ENCODE results near the gene CCDC85A.

CCDC85A gene

GRCh38 chr2:56376699-56377665 is 193.2 kb downstream of the CCDC85A start:
- no peak for DNase-seq

DNA sequence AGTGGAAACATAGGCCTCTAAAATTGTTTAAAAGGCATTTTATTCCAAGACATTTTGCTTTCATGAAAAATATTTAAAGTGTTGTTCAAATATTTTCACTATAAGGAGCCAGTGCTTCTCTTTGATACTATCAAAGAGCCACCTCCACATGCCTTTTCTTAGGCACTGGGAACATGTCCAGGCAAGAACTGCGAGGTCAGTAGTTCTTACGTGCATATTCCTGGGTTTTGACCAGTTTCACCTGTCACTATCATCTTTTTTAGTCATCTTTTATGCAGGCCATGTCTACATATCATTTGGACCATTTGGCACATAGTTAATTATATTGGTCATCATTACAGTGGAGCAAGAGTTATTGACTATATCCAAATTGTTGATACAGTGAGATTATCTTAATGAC is 195.3 kb downstream of the CCDC85A start:
- DNase-seq: no peak

DNA sequence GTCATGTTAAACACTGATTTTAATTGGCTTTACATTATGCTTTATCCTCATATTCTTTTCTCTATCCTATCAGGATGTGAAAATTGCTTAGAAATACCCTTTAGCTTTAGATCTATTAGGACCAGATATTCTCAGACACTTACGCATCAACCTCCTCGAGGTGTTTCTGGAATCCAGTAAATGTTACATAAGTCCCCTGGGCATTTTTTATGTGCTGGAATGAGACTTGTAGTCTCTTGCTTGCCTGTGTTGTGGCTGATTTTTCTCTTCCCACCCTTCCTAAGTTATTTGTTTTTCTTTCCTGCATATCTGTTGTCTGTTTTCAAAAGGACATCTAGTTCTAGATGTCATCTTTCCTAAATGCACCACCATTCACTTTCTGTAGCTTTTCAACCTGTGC is 197.1 kb downstream of the CCDC85A start:
- no peak for DNase-seq

DNA sequence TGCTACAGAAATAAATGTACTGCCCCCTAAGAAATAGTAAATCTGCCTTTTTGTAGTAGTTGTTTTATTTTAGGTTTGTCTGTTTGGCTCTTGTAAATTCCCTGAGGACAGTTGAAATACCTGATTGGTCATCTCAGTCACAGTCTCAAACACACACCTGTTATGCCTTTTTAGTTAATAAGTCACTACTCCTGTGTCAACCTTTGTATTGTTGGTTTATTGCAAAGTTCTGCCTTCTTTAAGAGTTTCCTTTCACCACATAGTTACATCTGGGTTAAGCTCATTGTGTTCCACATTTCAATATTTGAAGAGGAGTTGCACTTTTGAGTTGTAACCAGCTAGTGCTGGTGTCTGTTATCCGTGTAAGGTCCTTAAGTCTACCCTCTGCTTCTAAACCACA is 198.7 kb downstream of the CCDC85A start:
- DNase-seq: no peak

DNA sequence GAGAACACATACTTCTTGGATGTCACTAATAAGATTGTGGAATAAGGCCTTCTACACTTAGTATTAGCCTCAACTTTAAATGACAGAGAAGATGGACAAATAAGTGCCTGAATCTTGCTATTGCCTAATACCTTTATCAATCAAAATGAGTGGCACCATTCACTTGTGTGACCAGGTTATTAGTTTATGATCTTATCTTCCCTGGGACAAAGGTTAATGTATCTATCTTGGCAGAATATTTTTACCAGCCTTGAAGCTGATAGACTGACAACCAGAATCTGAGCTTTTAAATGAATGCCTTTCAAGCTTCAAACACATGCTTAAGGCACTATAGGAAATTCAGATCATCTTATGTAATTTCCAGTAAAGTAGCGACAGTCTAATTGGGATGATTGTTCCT is 202.9 kb downstream of the CCDC85A start:
- DNase-seq: no peak

DNA sequence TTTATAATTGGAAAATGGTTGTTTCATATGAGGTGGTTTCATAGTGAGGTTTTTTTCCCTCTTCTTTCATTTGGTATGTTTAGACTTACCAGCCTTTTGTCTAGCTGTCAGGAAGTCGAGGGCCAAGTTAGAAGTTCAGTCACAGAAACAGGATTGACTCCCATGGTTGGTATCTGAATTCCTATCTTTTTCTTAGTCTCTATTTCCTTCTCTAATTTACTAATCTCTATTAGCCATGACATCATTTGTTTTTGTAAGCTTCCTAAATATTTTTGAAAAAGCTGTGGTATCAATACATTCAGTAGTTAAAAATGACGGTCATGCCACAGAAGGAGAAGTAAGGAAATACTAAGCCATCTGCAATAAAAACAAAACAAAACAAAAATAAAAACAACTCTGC is 206.9 kb downstream of the CCDC85A start:
- DNase-seq: no peak

DNA sequence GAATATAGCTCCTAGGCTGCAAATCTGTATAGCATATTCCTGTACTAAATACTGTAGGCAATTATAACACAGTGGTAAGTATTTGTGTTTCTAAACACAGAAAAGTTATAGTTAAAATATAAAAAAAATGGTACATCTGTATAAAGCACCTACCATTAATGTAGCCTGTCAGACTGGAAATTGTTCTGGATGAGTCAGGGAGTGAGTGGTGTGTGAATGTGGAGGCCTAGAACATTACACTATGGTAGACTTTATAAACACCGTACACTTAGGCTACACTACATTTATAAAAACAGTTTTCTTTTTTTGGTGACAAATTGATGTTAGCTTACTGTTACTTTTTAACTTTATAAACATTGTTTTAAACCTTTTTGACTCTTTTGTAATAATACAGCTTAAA is 226.3 kb downstream of the CCDC85A start:
- DNase-seq: no peak

DNA sequence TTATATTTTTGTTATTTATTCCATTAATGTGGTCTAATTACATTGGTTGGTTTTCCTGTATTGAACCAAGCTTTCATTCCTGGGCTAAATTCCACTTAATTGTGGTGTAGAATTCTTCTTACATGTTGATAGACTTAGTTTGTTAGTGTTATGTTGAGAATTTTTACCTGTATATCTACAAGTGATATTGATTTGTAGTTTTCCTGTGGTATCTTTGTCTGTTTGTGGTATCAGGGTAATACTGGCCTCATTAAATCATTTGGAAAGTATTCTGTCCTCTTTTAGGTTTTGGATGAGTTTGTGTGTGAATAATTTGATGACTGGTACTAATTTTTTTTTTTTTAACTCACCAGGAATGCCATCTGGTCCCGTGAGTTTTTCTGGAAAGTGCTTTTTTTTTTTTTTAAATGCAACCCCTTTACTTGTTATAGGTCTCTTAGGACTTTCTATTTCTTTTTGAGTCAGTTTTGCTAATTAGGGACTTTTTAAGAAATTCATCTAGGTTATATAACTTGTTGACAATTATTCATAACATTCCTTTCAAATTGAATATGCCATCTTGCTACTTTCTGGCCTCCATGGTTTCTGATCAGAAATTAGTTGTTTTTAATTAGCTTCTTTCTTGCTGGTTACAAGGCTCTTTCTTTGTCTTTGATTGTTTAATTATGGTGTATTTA is 232.8 kb downstream of the CCDC85A start:
- DNase-seq: no peak

All from SHP77 treated with DMSO at 0.1 percent for 48 hours (cell line).